Activated CD4-positive, alpha-beta T cell treated with anti-CD3 and anti-CD28 coated beads, Interleukin-2, amount 50 U/mL, for 48 hours (primary cell): ENCODE measurements around the gene ARNT2.

Experiments used
- DNase-seq, 2 experiments: peaks; one replicate each; pipeline ENCODE4 v3.0.0-alpha.2; 2020

The ARNT2 gene

GRCh38 chr15:80560601-80561400, 156.6 kb downstream of the ARNT2 start:
- DNase-seq, result no peak

DNA sequence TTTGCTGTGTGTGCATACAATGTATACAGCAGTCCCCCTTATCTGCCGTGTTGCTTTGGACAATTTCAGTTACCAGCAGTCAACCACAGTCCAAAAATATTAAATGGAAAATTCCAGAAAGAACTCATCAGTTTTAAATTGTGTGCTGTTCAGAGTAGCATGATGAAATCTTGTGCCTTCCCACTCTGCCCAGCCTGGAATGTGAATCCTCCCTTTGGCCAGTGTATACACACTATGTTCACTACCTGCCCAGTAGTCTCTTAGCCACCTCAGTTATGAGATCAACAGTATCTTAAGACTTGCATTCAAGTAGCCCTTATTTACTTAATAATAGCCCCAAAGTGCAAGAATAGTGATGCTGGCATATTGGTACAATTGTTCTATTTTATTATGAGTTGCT, 157.3 kb downstream of the ARNT2 start:
- DNase-seq, result no peak

DNA sequence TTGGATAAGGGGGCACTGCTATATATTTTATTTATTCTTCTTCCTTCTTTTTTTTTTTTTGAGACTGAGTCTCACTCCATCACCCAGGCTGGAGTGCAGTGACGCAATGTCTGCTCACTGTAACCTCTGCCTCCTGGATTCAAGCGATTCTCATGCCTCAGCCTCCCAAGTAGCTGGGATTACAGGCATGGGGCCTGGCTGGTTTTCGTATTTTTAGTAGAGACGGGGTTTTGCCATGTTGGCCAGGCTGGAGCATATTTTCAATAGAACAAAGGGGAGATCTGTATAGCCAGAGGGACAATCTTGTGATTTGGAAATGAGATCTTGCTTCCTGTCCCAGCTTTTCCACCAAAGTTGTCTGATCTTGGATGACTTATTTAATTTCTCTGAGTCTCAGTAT, 157.9 kb downstream of the ARNT2 start:
- no peak for DNase-seq

GRCh38 chr15:80562846-80563245, 158.7 kb downstream of the ARNT2 start:
- DNase-seq, result no peak

DNA sequence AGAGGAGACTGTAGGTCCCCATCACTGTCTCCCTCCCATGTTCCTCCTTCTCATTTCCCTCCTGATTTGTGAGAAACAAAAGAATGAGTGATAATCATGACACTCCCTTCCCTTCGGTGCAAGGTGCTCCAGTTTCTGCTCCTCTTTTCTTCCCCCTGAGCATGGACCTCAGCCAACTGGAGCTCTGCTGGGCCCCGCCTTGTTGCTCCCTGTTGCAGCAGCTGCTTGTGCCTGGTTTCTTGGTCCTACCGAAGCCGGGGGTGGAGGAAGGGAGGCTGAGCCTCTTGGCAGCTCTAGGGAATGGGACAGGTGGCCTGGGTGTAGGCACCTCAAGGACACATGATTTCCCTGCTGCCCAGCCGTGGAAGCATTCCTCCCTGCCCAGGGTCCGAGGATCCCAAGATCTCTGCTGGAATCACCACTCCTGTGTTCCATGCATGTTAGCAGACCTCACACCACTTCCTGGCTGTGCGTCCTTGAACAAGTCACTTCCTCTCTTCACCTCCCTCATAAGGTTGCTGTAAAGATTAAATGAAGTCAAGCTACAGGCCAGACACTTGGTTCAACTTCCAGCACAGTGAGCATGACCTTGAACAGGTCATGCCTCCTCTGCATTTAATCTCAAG, 159.3 kb downstream of the ARNT2 start:
- DNase-seq, result no peak

- DNase-seq, result no peak
Observed at GRCh38 chr15:80564056-80564455, 159.9 kb downstream of the ARNT2 start.

DNA sequence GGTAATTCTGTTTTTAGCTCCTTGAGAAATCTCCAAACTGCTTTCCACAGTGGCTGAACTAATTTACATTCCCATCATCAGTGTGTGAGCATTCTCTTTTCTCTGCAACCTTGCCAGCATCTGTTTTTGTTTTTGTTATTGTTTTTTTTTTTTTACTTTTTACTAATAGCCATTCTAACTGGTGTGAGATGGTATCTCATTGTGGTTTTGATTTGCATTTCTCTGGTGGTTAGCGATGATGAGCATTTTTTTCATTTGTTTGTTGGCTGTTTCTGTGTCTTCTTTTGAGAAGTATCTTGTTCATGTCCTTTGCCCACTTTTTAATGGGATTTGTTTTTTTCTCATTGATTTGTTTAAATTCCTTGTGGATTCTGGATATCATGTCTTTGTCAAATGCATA, 161.2 kb downstream of the ARNT2 start:
- DNase-seq, result no peak

- DNase-seq, result no peak
Observed at GRCh38 chr15:80565988-80566387, 161.8 kb downstream of the ARNT2 start.

GRCh38 chr15:80567721-80568157, 163.6 kb downstream of the ARNT2 start:
- peak; percentile 6 to 18 for DNase-seq

GRCh38 chr15:80568298-80568697, 164.1 kb downstream of the ARNT2 start:
- DNase-seq, result no peak

DNA sequence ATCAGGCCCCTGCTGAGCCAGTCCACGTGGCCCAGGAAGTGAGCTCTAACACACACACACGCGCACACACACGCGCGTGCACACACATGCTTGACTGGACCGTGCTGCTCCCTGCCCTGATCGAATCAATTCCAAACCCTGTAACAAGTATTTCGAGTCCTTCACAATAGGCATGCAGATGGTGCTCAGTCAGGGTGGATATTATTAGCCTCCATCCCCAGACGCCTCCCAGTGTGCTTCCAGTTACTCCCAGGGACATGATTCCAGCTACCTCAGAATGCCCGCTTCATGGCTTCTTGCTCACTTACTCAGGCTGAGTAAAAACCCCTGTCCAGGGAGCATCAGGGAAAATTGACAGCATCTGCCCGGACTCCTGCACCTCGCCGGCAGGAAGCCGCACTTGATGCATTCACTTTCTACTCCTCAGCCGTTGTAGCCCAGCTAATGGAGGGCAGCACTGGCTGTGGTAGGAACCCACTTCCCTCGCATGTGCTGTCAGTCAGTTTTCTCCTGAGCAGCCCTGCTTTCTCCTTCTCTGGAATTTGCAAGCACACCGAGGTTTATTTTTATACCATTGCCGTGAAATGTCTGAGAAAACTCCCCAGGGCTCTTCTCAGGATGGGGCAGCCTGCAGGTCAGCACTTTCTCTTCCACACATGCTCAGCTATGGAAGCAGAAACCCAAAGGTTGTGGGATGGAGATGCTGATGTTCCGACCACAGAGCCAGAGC, 164.9 kb downstream of the ARNT2 start:
- no peak for DNase-seq

DNA sequence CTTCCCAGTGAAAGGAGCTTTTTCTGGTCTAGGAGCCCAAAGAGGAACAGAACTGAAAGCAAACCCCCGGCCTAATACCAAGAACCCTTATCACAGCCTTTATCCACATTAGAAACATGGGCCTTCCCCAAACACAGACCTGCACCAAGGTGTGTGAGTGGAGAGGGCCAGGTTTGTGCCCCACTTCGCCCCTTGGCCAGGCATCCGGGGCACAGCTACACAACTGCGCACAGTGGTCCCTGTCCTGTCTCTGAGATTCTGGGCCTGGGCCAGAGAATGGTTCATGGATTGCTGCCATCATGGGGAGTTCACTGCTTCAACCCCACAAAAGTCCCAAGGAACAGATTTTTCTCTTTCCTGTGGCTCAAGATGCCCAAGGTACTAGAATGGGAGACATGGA, 165.5 kb downstream of the ARNT2 start:
- no peak for DNase-seq

DNA sequence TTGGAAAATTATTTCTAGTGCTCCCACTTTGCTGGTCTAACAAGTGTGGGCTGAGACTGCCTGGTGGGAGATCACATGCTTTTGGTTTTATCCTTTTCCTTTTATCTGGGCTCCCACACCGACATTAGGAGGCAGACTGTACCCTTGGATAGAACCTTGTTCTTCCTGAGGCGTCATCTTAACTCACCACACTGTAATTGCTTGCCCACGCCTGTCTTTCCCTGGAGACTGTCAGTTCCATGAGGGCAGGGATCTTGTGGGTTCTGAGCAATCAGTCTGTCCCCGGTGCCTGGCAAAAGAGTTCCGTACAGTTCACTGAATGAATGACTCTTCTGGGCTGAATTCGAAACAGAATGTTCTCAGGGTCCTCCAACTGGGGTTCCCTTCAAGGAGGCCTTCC, 166.4 kb downstream of the ARNT2 start:
- no peak for DNase-seq

GRCh38 chr15:80572337-80572736, 168.2 kb downstream of the ARNT2 start:
- no peak for DNase-seq

DNA sequence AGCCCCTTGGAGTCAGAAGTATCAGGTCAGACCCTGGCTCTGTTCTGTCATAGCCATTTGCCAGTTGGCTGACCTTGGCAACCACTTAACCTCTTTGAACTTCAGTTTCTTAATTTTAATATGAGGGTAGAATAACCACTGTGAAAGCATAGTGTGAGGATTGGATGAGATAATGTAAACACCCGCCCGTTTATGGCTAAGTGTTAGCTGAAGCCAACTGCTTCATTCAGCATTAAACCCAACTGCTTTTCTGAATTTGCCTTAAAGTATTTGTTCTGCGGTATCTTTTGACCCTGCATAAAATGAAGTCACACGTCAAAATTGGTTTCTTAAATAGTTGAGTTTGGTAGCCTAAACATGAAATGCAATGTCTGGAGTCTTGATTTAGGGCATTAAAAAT, 169.4 kb downstream of the ARNT2 start:
- no peak for DNase-seq

DNA sequence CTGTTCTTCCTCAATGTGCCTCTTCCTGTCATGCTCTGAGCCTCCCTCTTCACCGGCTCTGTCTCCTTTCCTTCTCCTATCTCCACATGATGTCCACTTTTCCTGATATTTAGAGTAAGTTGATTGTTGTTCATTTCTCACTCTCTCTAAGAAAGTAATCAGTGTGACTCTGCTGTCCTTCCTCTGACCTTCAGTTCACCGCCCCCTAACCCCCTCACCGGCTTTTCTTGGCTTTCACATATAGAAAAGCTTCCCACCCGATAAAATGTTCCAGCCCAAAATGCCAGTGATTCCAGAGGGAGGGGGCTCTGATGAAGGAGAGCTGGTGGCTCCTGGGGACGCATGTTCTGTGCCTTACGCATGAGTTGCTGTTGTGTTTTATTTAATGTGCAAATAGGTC, 170.4 kb downstream of the ARNT2 start:
- DNase-seq, result no peak

- no peak for DNase-seq
Observed at GRCh38 chr15:80576519-80577090, 172.4 kb downstream of the ARNT2 start.

DNA sequence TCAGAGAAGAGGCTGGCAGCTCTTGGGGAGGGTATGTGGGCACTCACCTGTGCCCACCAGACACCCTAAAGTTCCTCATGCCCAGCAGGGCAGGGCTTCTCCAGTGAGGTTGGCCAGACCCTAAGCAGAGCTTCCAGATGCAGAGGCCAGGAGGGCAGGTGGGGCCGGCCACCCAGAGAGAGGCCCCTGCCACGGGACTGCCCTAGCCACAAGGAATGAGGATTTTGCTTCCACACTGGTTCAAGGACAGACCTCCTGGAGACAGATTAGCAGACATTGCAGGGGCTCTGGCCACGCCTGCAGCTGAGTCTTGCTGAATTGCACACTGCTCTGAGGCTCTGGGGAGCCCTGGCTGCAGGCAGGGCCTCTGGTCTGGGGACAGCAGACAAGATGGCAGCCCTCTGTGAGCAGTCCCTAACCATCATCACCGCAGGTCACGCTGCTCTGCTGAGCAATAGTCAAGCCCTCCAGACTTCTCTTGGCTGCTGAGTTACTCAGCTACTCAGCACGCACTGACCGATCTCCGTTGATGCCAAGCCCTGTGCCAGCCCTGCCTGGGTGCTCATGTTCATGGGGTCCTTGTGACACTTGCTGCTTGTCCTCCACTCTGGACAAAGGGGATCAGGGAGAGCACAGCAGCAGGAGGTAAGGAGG, 173.5 kb downstream of the ARNT2 start:
- no peak for DNase-seq

GRCh38 chr15:80578206-80578595, 174.0 kb downstream of the ARNT2 start:
- no peak for DNase-seq

- no peak for DNase-seq
Observed at GRCh38 chr15:80578871-80579270, 174.7 kb downstream of the ARNT2 start.

DNA sequence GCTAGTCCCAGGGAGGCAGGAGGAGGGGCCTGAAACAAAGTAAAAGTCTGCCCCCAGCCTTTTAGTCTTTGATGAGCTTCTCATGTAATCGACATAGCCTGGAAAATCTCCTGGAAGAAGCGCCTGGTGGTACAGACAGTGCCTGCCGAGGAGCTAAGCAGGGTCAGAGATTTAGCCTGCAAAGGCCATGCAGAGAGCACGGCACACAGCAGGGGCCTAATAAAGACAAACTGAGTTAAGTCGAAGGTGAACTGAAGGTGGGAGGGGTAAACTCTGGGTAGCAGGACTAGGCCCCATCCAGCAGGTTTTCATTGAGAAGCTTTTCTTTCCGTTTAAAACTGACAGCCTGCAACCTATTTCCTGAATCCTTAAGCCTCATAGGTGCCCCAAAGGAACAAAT, 175.4 kb downstream of the ARNT2 start:
- no peak for DNase-seq

GRCh38 chr15:80580106-80580505, 175.9 kb downstream of the ARNT2 start:
- no peak for DNase-seq
